Nephron progenitor cell (in vitro differentiated cells): Measurements from ENCODE around the gene TPPP2.

Experiments used
- DNase-seq: peaks from one replicate; pipeline ENCODE4 v3.0.0; 2021
- H3K27ac Mint-ChIP-seq: 2 replicates; pipeline ENCODE4 v1.8.0; 2021; ENCODE audit warnings: mild to moderate bottlenecking, moderate library complexity, mixed read lengths
- H3K27me3 Mint-ChIP-seq: 2 replicates; pipeline ENCODE4 v1.8.0; 2021; ENCODE audit warnings: mild to moderate bottlenecking, low read depth, mixed read lengths; ENCODE audit not compliant: poor library complexity
- H3K36me3 Mint-ChIP-seq: 2 replicates; pipeline ENCODE4 v1.8.0; 2021; ENCODE audit warnings: low read depth, mixed read lengths
- H3K4me1 Mint-ChIP-seq: 2 replicates; pipeline ENCODE4 v1.8.0; 2021; ENCODE audit warnings: mixed read lengths
- H3K4me3 Mint-ChIP-seq: 2 replicates; pipeline ENCODE4 v1.8.0; 2021; ENCODE audit warnings: mild to moderate bottlenecking, moderate library complexity, mixed read lengths
- H3K9me3 Mint-ChIP-seq: 2 replicates; pipeline ENCODE4 v1.8.0; 2021; ENCODE audit warnings: mild to moderate bottlenecking, moderate library complexity, mixed read lengths
- CTCF ChIP-seq: fragments of 200-600 bp; sonication (generic); IDR thresholded peaks from 2 replicates; pipeline ENCODE4 v1.5.0; 2021; ENCODE audit warnings: antibody characterized with exemption

The TPPP2 gene

GRCh38 chr14:21078726-21079125, 48.7 kb downstream of the TPPP2 start:
- no peaks in the 10 kb centered on the region for H3K9me3 Mint-ChIP-seq
- peaks cover 3% of the 10 kb centered on the region for H3K27me3 Mint-ChIP-seq
- peaks cover 73% of the 10 kb centered on the region for H3K36me3 Mint-ChIP-seq
- no peak overlapping the region for H3K4me3 Mint-ChIP-seq
- H3K4me1 Mint-ChIP-seq: peaks cover 6% of the 10 kb centered on the region
- H3K27ac Mint-ChIP-seq: no peak overlapping the region
- no peak for DNase-seq
- TF ChIP-seq CTCF: no peak

- no peak for TF ChIP-seq CTCF
- H3K27me3 Mint-ChIP-seq: peaks cover 3% of the 10 kb centered on the region
- peaks cover 3% of the 10 kb centered on the region for H3K4me1 Mint-ChIP-seq
- H3K36me3 Mint-ChIP-seq: peaks cover 75% of the 10 kb centered on the region
- no peaks in the 10 kb centered on the region for H3K9me3 Mint-ChIP-seq
- H3K4me3 Mint-ChIP-seq: no peak overlapping the region
- no peak overlapping the region for H3K27ac Mint-ChIP-seq
- no peak for DNase-seq
These were observed 51.6 kb downstream of the TPPP2 start for GRCh38 chr14:21081521-21082142.
